IPS-20b (cell line): ENCODE data around the gene PFKFB2.

Source experiments
- H3K27ac ChIP-seq: one replicate; pipeline ENCODE4 v1.5.1; 2013; ENCODE audit warnings: low read length
- H3K27me3 ChIP-seq: 2 replicates; pipeline ENCODE4 v1.6.1; 2013; ENCODE audit warnings: mild to moderate bottlenecking, low read length, inconsistent platforms; ENCODE audit not compliant: insufficient read depth
- H3K36me3 ChIP-seq: 2 replicates; pipeline ENCODE4 v1.6.1; 2013; ENCODE audit warnings: low read depth, mild to moderate bottlenecking, inconsistent platforms, low read length, moderate library complexity; ENCODE audit not compliant: insufficient read depth
- H3K4me1 ChIP-seq: 2 replicates; pipeline ENCODE4 v1.6.1; 2013; ENCODE audit warnings: mild to moderate bottlenecking, control low read depth, inconsistent platforms, low read length, moderate library complexity; ENCODE audit not compliant: insufficient read depth
- H3K4me3 ChIP-seq: 2 replicates; pipeline ENCODE4 v1.5.1; 2013; ENCODE audit warnings: mild to moderate bottlenecking, low read length, inconsistent platforms
- H3K9ac ChIP-seq: 2 replicates; pipeline ENCODE4 v1.6.1; 2013; ENCODE audit warnings: low read depth, mild to moderate bottlenecking, inconsistent platforms, low read length, moderate library complexity
- H3K9me3 ChIP-seq: 2 replicates; pipeline ENCODE4 v1.6.1; 2013; ENCODE audit warnings: mild to moderate bottlenecking, low read depth, low read length, inconsistent platforms; ENCODE audit not compliant: insufficient read depth

The PFKFB2 gene

GRCh38 chr1:207048041-207048440, 5.0 kb upstream of the PFKFB2 start:
- H3K9me3 ChIP-seq = no peaks in the 10 kb centered on the region
- H3K4me1 ChIP-seq = peaks cover 14% of the 10 kb centered on the region; the same call in 1 of the 2 replicates
- H3K4me3 ChIP-seq = no peak overlapping the region
- H3K27me3 ChIP-seq = no peaks in the 10 kb centered on the region
- peaks cover 49% of the 10 kb centered on the region for H3K36me3 ChIP-seq
- H3K27ac ChIP-seq = no peak overlapping the region
- no peak overlapping the region for H3K9ac ChIP-seq

DNA sequence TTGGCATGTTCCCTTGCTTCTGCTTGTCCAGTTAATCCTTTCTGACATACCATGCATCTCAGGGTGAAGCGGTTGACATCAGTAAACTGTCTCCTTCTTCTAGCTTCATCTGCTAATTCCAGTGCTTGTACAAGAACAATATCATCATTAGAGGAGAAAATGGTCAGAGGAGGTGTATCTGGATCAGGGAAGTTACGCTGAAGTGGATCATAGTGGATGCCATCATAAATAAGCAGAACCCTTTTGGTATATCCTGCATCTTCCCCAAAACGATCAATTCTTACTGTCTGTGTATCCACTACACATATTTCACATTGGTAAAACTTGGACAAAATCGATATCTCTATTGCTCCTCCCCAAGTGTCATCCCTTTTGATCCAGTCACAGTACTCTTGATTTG, 4.0 kb upstream of the PFKFB2 start:
- peaks cover 14% of the 10 kb centered on the region; the same call in 1 of the 2 replicates for H3K4me1 ChIP-seq
- H3K9ac ChIP-seq = no peak overlapping the region
- peak overlapping the region; percentile 91; the same call in 1 of the 2 replicates for H3K4me3 ChIP-seq

DNA sequence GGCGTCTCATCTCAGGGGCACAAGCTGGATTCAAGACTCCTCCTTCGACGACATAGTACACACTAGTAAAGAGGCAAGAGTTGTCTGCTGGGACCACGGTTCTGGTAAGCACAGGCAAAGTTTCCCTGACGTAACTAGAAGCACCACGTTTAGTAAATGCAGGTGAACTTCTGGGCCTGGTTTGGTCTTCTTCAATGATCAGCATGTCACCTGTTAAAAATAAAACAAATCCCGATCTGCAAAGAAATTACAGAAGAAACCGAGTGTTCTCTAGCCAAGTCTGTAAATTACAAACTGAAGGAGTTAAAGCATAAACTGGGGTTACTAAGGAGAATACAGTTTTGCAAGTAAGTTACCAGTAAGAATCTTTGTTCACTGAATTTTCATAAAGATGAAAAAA, 3.6 kb upstream of the PFKFB2 start:
- no peaks in the 10 kb centered on the region for H3K9me3 ChIP-seq
- no peak overlapping the region for H3K27ac ChIP-seq
- peaks cover 14% of the 10 kb centered on the region; the same call in 1 of the 2 replicates for H3K4me1 ChIP-seq
- H3K9ac ChIP-seq = peak overlapping the region; percentile 95
- no peaks in the 10 kb centered on the region for H3K27me3 ChIP-seq
- H3K36me3 ChIP-seq = peaks cover 49% of the 10 kb centered on the region
- peak overlapping the region; percentile 91 for H3K4me3 ChIP-seq

More for the DNA sequence above, 4.0 kb upstream of the PFKFB2 start:
- H3K36me3 ChIP-seq = peaks cover 49% of the 10 kb centered on the region
- no peaks in the 10 kb centered on the region for H3K27me3 ChIP-seq
- H3K9me3 ChIP-seq = no peaks in the 10 kb centered on the region
- H3K27ac ChIP-seq = no peak overlapping the region

DNA sequence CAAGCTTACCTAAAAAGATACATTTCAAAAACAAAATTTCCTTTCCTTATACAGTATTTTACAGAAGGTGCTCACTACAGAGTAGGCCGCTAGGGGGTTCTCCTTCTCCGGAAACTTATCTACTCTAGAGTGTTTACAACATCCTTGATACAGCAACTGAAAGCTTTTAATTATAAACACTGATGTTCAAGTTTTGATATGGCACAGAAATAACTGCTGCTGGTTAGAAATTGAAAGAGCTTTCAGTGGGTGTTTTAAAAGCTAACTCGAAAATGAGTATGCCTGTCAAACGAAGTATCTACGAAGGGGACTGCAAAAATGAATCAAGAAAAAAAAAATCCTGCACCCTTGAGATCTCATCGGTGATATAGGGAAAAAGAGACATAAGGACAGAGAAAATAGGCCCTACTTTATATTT, 3.1 kb upstream of the PFKFB2 start:
- Histone ChIP-seq H3K9me3 (no peaks in the 10 kb centered on the region), H3K4me1 (peaks cover 14% of the 10 kb centered on the region; the same call in 1 of the 2 replicates), H3K9ac (peak overlapping the region; percentile 95), H3K36me3 (peaks cover 47% of the 10 kb centered on the region), H3K27me3 (no peaks in the 10 kb centered on the region), H3K27ac (peak overlapping the region; percentile 57), H3K4me3 (peak overlapping the region; percentile 91)

- Histone ChIP-seq H3K36me3 (peaks cover 40% of the 10 kb centered on the region), H3K4me1 (peaks cover 14% of the 10 kb centered on the region; the same call in 1 of the 2 replicates), H3K9ac (peak overlapping the region; percentile 95), H3K27me3 (no peaks in the 10 kb centered on the region), H3K4me3 (peak overlapping the region; percentile 91), H3K9me3 (no peaks in the 10 kb centered on the region), H3K27ac (peak overlapping the region; percentile 57)
These were observed 2.4 kb upstream of the PFKFB2 start for GRCh38 chr1:207050480-207051190.

DNA sequence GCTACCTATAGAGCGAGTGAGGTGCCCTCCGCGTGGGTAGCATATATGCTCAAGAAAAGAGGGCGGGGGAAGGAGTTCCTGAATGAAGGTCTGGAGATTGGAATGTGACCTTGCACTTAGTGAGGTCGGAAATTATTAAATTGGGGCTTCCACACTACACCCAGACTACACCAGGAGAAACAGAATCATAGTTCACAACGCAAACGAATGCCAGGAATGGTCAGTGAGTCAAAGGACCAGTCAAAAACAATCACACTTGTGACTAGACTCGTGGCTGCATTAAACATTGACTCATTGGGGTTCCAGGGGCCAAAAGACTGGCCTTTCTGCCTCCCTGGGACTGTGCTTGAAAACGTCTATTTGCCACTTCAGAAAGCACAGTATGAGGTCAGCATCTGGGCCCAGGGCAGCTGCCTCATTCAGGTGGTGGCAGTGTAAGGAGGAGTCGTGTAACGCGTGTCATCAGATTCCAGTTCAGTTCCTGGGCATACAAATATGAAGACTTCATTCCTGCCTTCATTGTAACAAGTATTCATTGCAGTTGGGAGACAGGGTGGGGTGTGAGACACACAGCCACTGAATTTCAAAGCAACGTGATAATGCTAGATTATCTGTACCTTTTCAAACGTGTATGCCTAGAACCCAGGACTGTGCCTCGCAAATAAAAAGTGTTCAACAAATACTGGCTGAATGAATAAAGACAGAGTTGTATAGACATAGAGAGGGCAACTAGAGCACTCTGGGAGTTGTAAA, 1.7 kb upstream of the PFKFB2 start, which contains the start of gene YOD1:
Gene YOD1 (minus strand): TSS at position 18 of the 753 bp plus-strand sequence. CDS start 178 bp downstream, outside the sequence.
- H3K27ac ChIP-seq = peak within 1 kb of the TSS; percentile 57
- H3K36me3 ChIP-seq = peaks cover 33% of the 10 kb centered on the region
- peak within 1 kb of the TSS; percentile 91 for H3K4me3 ChIP-seq
- no peaks in the 10 kb centered on the region for H3K9me3 ChIP-seq
- peak within 1 kb of the TSS; percentile 95 for H3K9ac ChIP-seq
- no peaks in the 10 kb centered on the region for H3K27me3 ChIP-seq
- H3K4me1 ChIP-seq = peaks cover 14% of the 10 kb centered on the region; the same call in 1 of the 2 replicates

DNA sequence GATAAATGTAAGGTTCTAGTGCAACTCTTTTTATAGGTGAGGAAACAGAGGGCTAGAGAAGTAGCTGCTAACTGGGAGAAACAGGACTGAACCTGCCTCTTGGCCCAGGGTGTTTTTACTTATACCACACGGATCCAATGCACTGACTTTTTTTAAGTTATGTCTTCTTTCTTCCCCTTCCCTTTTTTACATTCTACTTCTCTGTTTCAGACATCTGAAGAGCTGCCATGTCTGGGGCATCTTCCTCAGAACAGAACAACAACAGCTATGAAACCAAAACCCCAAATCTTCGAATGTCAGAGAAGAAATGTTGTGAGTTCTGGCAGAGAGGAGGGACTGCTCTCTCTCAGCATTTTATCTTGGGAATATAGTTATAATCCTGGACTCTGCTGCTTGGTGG, 1.4 kb downstream of the PFKFB2 start:
- no peaks in the 10 kb centered on the region for H3K27me3 ChIP-seq
- no peak overlapping the region for H3K9ac ChIP-seq
- H3K27ac ChIP-seq = no peak overlapping the region
- H3K4me1 ChIP-seq = 0 out of 2 replicates have a peak, but pooled peaks cover 9% of the 10 kb centered on the region
- no peak overlapping the region for H3K4me3 ChIP-seq
- peaks cover 2% of the 10 kb centered on the region for H3K36me3 ChIP-seq
- H3K9me3 ChIP-seq = no peaks in the 10 kb centered on the region

DNA sequence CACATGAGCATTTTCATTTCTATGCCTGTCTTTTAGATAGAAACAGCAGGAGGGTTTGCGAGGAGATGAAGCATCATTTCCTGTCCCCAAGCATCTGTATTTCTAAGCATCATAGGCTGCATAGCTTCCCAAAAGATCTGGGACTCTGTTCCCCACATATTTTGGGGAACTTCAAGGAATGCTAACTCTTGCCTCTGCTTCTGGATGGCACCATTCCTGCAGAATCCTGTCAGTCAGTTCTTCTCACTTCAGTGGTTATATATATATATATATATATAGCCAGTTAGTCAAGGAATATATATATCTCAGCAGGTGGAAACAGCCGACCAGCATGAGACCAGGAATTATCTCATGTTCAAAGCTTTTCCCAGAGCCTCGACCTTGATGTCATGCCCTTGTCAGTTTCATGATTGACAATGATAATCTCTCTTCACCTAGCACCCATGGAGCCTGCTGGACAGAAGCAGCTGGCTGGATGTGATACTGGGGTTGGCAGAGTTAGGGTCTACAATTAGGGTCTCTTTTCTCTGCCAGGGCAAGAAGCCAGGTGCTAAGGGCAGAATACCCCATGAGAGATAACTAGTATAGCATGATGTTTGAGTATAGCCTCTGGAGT, 2.4 kb downstream of the PFKFB2 start:
- H3K9me3 ChIP-seq = no peaks in the 10 kb centered on the region
- no peak overlapping the region for H3K9ac ChIP-seq

DNA sequence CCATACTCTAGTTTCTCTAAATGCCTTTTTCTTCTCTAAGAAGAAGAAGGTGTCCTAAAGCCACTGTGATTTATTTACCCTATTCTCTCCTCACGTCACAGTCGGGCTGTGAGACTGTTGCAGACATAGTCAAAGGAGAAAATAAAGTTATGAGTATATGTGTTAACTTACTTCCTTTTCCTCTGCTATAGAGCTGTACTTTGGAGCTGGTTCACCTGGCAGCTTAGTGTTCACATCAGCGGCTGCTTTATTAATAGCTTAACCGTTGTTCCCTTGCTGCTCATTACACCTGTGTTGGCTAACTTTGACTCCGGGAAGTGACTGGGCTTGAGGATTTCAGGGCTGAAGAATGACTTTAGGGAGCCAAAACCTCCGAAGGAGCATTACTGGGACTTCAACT, 3.6 kb downstream of the PFKFB2 start:
- H3K36me3 ChIP-seq = no peaks in the 10 kb centered on the region
- H3K9me3 ChIP-seq = no peaks in the 10 kb centered on the region
- 0 out of 2 replicates have a peak, but pooled peaks cover 3% of the 10 kb centered on the region for H3K4me1 ChIP-seq
- no peak overlapping the region for H3K27ac ChIP-seq
- H3K9ac ChIP-seq = no peak overlapping the region
- no peaks in the 10 kb centered on the region for H3K27me3 ChIP-seq
- no peak overlapping the region for H3K4me3 ChIP-seq

More for the DNA sequence above, 2.4 kb downstream of the PFKFB2 start:
- Histone ChIP-seq H3K27ac (no peak overlapping the region), H3K27me3 (no peaks in the 10 kb centered on the region), H3K4me3 (no peak overlapping the region), H3K36me3 (no peaks in the 10 kb centered on the region), H3K4me1 (0 out of 2 replicates have a peak, but pooled peaks cover 8% of the 10 kb centered on the region)

DNA sequence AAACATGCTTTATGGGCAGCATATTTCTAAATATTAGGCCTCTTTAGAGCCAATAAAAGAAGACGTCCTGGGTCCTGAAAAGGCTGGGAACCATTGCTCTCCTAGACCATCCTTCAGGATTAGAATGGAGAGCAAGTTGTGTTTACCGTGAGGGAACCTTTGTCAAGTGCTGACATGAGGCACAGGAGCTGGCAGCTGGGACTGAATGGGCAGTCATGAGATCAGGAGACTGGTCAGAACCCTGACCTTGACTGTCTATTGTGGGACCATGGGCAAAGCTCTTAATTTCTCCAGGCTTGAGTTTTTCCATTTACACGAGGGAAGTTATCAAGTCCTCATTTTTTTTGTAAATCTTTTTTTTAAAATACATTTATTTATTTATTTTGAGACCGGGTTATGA, 5.2 kb downstream of the PFKFB2 start:
- Histone ChIP-seq H3K36me3 (peaks cover 15% of the 10 kb centered on the region), H3K4me1 (no peaks in the 10 kb centered on the region), H3K9ac (no peak overlapping the region), H3K27me3 (no peaks in the 10 kb centered on the region), H3K27ac (no peak overlapping the region), H3K9me3 (no peaks in the 10 kb centered on the region), H3K4me3 (no peak overlapping the region)
